ENCODE results near the gene SHFL.

SHFL gene

GRCh38 chr19:10116866-10117616 lies 30.9 kb downstream of the SHFL start:
- Mint-ChIP-seq H3K27ac (no peak overlapping the region), H3K9me3 (no peaks in the 10 kb centered on the region)

GRCh38 chr19:10118960-10119359 lies 32.8 kb downstream of the SHFL start:
- no peaks in the 10 kb centered on the region for H3K27me3 Mint-ChIP-seq
- H3K4me1 Mint-ChIP-seq = peaks cover 8% of the 10 kb centered on the region
- H3K27ac Mint-ChIP-seq = peak overlapping the region; percentile 86
- H3K4me3 Mint-ChIP-seq = peak overlapping the region; percentile 94
- DNase-seq (ENCODE audit: low spot score in 2 of 2) = no peak
- ATAC-seq (ENCODE audit: low read depth) = no peak
- no peaks in the 10 kb centered on the region for H3K9me3 Mint-ChIP-seq
- peaks cover 8% of the 10 kb centered on the region for H3K36me3 Mint-ChIP-seq

More at GRCh38 chr19:10116866-10117616, 30.9 kb downstream of the SHFL start:
- no peak overlapping the region for H3K4me3 Mint-ChIP-seq
- no peak for DNase-seq (ENCODE audit: low spot score in 2 of 2)
- ATAC-seq (ENCODE audit: low read depth) = no peak
- H3K27me3 Mint-ChIP-seq = no peaks in the 10 kb centered on the region
- peaks cover 8% of the 10 kb centered on the region for H3K36me3 Mint-ChIP-seq
- peaks cover 21% of the 10 kb centered on the region for H3K4me1 Mint-ChIP-seq

DNA sequence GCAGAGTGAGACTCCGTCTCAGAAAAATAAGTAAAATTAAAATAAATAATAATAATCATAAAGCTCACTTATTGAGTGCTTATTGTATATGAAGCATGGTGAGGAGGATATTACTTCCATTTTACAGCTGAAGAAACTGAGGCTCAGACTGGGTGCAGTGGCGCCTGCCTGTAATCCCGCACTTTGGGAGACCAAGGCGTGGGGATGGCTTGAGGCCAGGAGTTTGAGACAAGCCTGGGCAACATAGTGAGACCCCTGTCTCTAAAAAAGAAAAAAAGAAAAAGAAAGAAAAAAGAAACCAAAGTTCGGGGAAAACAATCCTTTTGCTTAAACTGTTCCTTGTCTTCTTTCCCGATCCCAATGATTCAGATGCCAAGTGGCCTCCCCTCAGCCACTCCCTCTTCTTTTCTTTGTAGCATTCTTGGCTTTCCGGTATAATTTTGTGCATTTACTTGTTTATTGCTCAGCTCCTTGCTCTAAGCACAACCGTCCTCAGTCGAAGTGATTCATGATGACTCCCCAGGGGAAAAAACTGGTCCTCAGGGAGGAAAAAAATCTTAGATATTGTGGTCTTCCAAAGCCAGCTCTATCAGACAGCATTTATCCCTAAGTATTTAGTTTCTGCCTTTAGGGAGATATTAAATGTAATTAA lies 34.5 kb downstream of the SHFL start:
- peaks cover 5% of the 10 kb centered on the region for H3K36me3 Mint-ChIP-seq
- peaks cover 6% of the 10 kb centered on the region for H3K4me1 Mint-ChIP-seq
- H3K4me3 Mint-ChIP-seq = no peak overlapping the region
- H3K27ac Mint-ChIP-seq = no peak overlapping the region
- H3K27me3 Mint-ChIP-seq = no peaks in the 10 kb centered on the region
- H3K9me3 Mint-ChIP-seq = no peaks in the 10 kb centered on the region
- DNase-seq (ENCODE audit: low spot score in 2 of 2) (no peak), ATAC-seq (ENCODE audit: low read depth) (no peak)

DNA sequence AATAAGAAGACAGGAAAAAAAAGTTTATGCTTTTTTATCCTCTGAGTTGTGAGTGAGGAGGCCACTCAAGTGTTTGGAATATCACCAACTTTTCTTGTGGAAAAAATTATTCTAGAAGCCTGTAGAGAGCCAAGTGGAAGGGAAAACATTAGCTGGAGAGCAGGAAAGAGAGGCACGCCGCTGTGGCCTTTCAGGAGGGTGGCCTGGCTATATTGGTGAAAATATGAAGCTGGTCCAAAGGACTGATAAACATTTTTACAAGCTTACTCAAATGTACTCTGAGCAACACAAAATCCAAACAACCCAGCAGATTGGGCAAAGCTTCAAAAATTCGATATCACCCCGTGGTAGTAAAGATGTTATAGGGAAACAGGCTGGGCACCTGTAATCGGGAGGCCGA lies 35.9 kb downstream of the SHFL start:
- peaks cover 10% of the 10 kb centered on the region for H3K4me1 Mint-ChIP-seq
- no peaks in the 10 kb centered on the region for H3K9me3 Mint-ChIP-seq

DNA sequence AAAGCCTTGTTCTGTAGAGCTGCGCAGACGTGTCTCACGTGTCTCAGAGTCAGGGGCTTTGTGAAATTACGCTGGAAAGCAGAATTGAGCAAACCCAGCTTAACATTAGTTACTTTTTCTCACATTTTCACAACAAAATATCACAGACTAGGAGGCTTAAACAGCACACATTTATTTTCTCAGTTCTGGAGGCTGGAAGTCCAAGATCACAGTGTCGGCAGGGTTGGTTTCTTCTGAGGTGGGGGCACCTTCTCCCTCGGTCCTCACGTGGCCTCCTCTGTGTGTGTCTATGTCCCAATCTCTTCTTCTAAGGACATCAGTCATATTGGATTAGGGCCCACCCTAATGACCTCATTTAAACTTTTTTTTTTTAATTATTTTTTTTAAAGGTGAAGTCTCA lies 38.3 kb downstream of the SHFL start:
- no peak overlapping the region for H3K27ac Mint-ChIP-seq
- H3K4me1 Mint-ChIP-seq = peaks cover 4% of the 10 kb centered on the region
- H3K9me3 Mint-ChIP-seq = no peaks in the 10 kb centered on the region
- ATAC-seq (ENCODE audit: low read depth) = no peak
- no peak for DNase-seq (ENCODE audit: low spot score in 2 of 2)
- H3K36me3 Mint-ChIP-seq = no peaks in the 10 kb centered on the region
- no peaks in the 10 kb centered on the region for H3K27me3 Mint-ChIP-seq
- H3K4me3 Mint-ChIP-seq = no peak overlapping the region

More for the DNA sequence above, 35.9 kb downstream of the SHFL start:
- no peak overlapping the region for H3K27ac Mint-ChIP-seq
- H3K4me3 Mint-ChIP-seq = no peak overlapping the region
- H3K36me3 Mint-ChIP-seq = peaks cover 2% of the 10 kb centered on the region
- H3K27me3 Mint-ChIP-seq = no peaks in the 10 kb centered on the region
- DNase-seq (ENCODE audit: low spot score in 2 of 2) (no peak), ATAC-seq (ENCODE audit: low read depth) (no peak)

GRCh38 chr19:10126213-10126639 lies 40.1 kb downstream of the SHFL start:
- Mint-ChIP-seq H3K4me1 (peaks cover 4% of the 10 kb centered on the region), H3K27ac (no peak overlapping the region), H3K4me3 (no peak overlapping the region), H3K36me3 (peaks cover 3% of the 10 kb centered on the region), H3K27me3 (no peaks in the 10 kb centered on the region), H3K9me3 (no peaks in the 10 kb centered on the region)
- ATAC-seq (ENCODE audit: low read depth) (peak; percentile 91), DNase-seq (ENCODE audit: low spot score in 2 of 2) (no peak)

DNA sequence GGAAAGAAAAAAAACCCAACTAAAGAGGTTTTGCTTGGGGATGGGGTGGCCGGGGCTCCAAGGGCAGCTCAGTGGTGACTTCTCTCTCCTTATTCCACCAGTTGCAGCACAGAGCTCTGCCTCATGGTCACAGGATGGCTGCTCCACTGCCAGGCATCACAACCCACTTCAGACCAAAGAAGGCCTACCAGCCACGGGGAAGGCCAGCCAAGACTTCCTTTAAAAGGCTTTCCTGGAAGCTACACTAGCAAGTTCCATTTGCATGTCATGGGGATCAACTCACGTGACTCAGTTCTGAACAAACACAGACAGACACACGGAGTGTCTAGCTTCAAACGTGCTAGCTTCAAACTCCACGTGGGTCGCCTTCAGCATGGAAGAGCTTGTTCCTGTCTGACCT lies 46.8 kb downstream of the SHFL start:
- Mint-ChIP-seq H3K36me3 (peaks cover 15% of the 10 kb centered on the region), H3K4me3 (no peak overlapping the region), H3K27me3 (no peaks in the 10 kb centered on the region), H3K4me1 (no peaks in the 10 kb centered on the region), H3K9me3 (no peaks in the 10 kb centered on the region), H3K27ac (no peak overlapping the region)
- DNase-seq (ENCODE audit: low spot score in 2 of 2) = no peak
- ATAC-seq (ENCODE audit: low read depth) = no peak

GRCh38 chr19:10133596-10133995 lies 47.5 kb downstream of the SHFL start:
- DNase-seq (ENCODE audit: low spot score in 2 of 2) (no peak), ATAC-seq (ENCODE audit: low read depth) (no peak)
- H3K4me3 Mint-ChIP-seq = no peak overlapping the region
- no peaks in the 10 kb centered on the region for H3K27me3 Mint-ChIP-seq
- H3K27ac Mint-ChIP-seq = no peak overlapping the region
- no peaks in the 10 kb centered on the region for H3K9me3 Mint-ChIP-seq
- H3K4me1 Mint-ChIP-seq = no peaks in the 10 kb centered on the region
- H3K36me3 Mint-ChIP-seq = peaks cover 16% of the 10 kb centered on the region

- no peak overlapping the region for H3K4me3 Mint-ChIP-seq
- no peaks in the 10 kb centered on the region for H3K27me3 Mint-ChIP-seq
- no peaks in the 10 kb centered on the region for H3K4me1 Mint-ChIP-seq
- no peak for DNase-seq (ENCODE audit: low spot score in 2 of 2)
- H3K9me3 Mint-ChIP-seq = no peaks in the 10 kb centered on the region
- no peak overlapping the region for H3K27ac Mint-ChIP-seq
- no peak for ATAC-seq (ENCODE audit: low read depth)
- peaks cover 17% of the 10 kb centered on the region for H3K36me3 Mint-ChIP-seq
These were observed 47.9 kb downstream of the SHFL start for GRCh38 chr19:10134040-10134439.

DNA sequence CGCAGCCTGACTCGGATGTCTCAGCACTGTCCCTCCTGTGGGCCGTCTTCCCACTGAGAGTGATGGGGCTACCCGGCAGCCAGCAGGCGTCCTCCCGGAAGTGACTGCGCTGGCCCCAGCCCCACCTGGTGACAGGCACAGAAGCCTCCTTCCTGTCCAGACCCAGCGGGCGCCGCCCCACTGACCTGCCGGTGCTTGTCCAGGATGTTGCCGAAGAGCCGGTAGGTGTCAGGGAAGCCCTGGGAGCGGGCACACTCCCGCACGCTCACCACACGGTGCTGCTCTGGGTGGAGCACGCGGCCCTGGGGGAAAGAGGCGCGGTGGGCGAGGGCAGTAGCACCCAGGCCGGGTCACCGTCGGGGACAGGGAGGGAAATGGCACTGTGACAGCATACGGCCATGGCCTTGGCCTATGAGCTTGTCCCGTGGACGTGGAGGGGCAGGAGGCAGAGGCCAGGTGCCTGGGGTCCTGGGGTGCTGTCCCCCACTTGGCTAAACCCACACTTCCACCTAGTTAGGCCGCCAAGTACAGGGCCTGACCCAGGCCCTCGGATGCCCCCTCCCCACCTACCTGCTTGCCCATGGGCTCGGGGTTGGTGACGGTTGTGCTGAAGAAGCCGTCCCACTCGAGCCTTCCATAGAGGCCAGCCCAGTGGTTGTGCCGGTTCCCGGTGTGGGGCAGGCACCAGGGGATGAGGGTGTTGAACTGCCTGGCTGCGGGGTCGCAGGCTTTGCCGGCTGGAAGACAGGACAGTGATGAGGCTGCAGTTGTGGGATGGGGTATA lies 49.6 kb downstream of the SHFL start:
- Mint-ChIP-seq H3K27ac (no peak overlapping the region), H3K36me3 (peaks cover 18% of the 10 kb centered on the region), H3K4me1 (no peaks in the 10 kb centered on the region), H3K4me3 (no peak overlapping the region), H3K27me3 (no peaks in the 10 kb centered on the region), H3K9me3 (no peaks in the 10 kb centered on the region)
- ATAC-seq (ENCODE audit: low read depth) (no peak), DNase-seq (ENCODE audit: low spot score in 2 of 2) (no peak)

DNA sequence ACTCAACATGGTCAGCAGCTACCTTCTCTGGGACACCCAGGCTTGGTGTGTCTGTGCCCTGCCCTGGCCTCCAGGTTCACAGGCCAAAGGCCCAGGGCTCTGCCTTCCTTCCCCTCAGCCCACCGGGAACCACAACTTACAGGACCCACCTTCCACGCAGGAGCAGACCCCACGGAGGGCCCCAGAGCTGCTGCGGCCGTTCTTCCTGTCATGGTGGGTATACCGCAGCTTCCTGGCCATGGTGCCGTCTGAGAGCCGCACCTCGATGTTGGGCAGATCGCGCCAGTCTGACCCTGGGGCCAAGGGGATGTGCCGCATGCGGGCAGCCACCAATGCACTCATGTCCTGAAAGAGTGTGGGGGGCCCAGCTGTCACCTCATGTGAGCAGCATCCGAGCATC lies 50.8 kb downstream of the SHFL start:
- DNase-seq (ENCODE audit: low spot score in 2 of 2) = no peak
- Mint-ChIP-seq H3K27ac (no peak overlapping the region), H3K9me3 (no peaks in the 10 kb centered on the region), H3K4me1 (no peaks in the 10 kb centered on the region), H3K36me3 (peaks cover 15% of the 10 kb centered on the region), H3K27me3 (no peaks in the 10 kb centered on the region), H3K4me3 (no peak overlapping the region)
- no peak for ATAC-seq (ENCODE audit: low read depth)

DNA sequence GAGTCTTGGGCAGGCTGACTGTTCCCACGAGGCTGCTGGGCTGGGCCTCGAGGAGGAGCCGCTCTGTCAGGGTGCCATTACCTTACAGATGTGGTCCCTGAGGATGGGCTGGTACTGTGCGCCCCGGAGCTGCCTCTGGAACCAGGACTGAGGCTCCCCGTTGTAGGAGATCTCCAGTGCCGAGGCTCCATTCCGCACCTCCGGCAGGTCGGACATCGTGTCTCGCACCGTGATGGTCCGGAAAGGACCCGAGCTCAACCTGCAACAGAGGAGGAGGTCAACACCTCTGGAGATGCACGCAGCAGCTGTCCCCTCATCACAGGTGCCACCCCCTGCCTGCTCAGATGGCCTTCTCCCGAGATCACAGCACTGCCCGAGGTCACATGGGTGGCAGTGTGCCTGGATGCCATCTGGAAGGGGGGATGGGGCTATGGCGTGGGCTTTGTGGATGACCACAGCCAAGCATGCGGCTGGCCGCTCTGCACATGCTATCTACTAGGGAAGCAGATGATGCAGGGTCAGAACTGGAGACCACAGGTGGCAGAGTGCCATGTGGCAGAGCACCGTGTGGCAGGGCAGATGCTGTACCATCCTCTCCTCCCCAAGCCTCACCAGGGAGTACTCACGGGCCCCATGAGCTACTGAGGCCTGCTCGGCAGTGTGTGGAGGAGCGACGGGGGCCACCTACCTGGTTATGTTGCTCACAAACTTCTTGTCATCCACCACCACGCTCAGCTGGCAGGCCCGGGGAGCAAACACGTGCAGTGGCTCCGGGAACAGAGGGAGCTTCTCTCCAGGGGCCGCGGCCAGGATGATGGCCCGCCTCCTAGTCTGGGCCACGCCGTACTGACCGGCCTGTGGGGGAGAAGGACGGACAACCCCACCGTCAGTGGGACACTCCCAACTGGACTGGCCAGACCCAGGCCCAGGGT lies 51.9 kb downstream of the SHFL start:
- no peak overlapping the region for H3K27ac Mint-ChIP-seq
- peaks cover 2% of the 10 kb centered on the region for H3K4me1 Mint-ChIP-seq
- peaks cover 15% of the 10 kb centered on the region for H3K36me3 Mint-ChIP-seq
- no peak for ATAC-seq (ENCODE audit: low read depth)
- no peaks in the 10 kb centered on the region for H3K27me3 Mint-ChIP-seq
- H3K4me3 Mint-ChIP-seq = no peak overlapping the region
- DNase-seq (ENCODE audit: low spot score in 2 of 2) = no peak
- H3K9me3 Mint-ChIP-seq = no peaks in the 10 kb centered on the region

DNA sequence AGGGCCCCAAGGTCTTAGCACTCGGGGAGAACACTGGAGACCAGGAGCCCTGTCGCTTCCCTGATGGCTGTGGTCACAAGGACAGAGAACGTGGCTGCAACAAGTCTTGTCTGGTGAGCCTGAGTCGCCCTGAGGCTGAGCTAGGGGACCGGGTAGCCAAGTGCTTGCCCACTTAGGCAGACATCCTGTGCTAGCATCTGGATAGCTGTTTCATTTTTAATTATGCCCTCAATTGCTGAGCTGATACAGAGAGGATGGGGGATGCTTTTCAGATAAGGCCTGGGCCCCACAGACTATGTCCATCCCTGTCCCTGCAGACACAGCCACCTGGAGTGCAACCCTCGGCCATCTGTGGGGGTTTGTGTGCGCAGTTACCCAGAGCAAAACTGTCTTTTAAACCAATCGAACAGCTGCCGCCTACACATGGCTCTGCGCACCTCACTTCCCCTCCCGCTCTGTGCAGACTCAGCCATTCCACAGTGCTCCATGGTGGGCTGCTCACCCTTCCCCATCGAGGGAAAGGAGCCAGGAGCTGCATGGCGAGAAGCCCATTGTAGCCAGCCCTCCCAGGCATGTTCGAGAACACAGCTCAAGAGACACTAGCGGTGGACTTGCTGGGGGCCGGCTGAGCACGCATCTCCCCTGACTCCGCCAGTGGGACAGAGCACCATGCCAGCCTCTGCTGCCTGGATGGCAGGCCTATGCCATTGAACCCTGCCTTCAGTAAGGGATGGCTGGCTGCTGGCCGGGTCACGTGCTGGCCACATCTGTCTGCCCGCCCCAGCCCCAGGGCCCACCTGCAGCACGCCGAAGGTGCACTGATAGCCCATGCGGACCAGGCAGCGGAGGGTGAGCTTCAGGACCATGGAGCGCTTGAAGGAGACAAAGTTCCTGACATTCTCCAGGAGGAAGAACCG lies 53.0 kb downstream of the SHFL start:
- DNase-seq (ENCODE audit: low spot score in 2 of 2) (no peak), ATAC-seq (ENCODE audit: low read depth) (no peak)
- H3K9me3 Mint-ChIP-seq = no peaks in the 10 kb centered on the region
- H3K36me3 Mint-ChIP-seq = peaks cover 14% of the 10 kb centered on the region
- no peak overlapping the region for H3K27ac Mint-ChIP-seq
- H3K27me3 Mint-ChIP-seq = no peaks in the 10 kb centered on the region
- no peak overlapping the region for H3K4me3 Mint-ChIP-seq
- peaks cover 2% of the 10 kb centered on the region for H3K4me1 Mint-ChIP-seq

All from memory B cell (primary cell).